Stimulated activated CD4-positive, alpha-beta T cell treated with anti-CD3 and anti-CD28 coated beads, Interleukin-4, amount 100 ng/mL, for 1 hour (primary cell): ENCODE measurements around the gene ABCD4.

Experiments
- DNase-seq: peaks from one replicate; pipeline ENCODE4 v3.0.0-alpha.2; 2020

The ABCD4 gene

DNA sequence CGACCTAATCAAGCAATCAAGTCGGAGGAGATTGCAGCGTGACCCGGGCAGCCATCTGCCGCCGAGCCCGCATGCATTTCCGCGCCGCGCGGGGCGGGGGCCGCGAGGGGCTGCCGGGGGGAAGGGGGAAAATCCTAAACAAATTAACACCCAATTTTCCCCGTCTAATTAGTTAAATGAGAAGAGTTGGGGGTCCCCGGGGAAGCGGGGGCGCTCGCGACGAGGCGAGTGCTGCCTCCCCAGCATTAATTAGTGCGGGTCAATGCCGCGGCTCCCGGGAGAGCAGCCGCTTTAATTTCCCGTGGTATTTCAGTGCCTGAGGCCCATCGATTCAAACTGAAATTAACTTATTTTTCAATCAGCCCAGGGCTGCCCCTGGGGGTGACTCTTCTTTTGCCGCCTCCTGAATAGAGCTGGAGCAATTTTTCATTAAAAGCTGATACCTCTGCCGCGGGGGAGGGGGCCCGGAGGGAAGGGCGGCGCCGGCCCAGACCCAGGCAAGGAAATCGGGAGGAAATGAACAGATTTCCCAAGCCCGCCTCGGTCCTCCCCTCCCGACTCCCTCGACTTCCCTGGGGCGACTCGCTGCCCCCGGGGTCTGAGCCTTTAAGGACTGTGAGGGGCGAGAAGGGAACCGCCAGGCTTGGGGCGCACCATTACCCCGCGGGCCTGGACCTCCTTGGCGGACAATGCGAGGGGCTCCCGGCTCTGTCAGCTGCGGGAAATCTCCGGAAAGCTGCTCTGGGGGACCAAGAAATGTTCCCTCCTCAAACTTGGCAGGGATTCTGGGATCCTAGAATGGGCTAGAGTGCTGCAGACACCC is 44.6 kb downstream of the ABCD4 start:
- DNase-seq, result no peak

DNA sequence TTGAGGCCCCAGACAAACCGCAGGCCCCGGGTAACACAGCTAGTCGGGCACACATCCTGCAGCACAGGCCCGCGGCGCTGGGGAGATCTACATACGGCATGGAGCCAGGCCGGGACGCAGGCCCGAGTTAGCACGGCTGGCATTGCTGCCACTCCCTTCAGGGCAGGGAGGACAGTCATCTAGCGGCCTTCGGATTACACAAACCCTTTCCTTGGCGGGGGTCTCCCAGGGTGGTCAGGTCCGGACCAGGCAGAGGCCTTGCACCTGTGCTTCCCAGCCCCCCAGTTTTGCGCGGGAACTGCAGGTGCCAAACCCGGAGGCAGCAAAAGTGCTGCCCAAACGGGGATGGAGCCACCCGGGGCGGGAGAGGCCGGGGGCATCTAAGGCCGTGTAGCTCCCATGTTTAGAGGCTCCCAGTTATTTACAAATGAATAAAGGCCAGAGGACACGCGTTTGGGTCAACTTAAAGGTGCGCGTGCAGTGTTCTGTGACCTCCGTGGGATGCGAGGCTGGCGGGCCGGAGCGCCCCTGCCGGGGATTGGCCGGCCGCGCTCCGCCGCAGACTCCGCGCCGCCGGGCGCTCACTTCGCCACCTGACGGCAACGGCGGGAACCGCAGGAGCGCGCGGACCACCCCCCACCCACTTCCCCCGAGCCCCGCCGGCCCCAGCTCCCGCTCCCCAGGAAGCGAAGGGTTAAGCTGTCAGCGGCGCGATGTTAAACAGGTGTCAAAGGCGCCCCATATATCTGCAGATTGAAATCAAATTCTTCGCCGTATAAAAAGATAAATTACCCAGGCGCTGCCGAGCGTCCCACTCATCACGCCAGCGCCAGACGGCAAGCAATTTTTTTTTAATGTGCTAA is 45.4 kb downstream of the ABCD4 start:
- peak; percentile 69 for DNase-seq

DNA sequence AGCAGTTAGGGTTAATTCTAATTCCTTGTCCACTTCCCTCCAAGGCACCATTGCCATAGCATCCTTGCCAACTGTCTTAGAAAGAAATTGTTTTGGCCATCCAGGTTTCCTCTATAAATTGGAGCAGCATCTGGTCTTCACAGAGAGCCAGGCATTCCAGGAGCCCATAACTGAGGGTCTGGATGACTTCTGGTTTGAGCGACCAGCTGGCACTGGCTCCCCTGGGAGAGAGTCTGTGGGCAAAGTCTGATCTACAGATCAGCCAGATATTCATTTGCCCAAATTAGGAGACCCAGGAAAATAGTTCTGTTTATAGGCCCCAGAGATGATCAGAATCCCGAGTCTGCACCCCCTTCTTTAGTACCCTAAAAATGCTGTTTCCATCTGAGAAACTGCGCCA is 47.5 kb downstream of the ABCD4 start:
- no peak for DNase-seq

DNA sequence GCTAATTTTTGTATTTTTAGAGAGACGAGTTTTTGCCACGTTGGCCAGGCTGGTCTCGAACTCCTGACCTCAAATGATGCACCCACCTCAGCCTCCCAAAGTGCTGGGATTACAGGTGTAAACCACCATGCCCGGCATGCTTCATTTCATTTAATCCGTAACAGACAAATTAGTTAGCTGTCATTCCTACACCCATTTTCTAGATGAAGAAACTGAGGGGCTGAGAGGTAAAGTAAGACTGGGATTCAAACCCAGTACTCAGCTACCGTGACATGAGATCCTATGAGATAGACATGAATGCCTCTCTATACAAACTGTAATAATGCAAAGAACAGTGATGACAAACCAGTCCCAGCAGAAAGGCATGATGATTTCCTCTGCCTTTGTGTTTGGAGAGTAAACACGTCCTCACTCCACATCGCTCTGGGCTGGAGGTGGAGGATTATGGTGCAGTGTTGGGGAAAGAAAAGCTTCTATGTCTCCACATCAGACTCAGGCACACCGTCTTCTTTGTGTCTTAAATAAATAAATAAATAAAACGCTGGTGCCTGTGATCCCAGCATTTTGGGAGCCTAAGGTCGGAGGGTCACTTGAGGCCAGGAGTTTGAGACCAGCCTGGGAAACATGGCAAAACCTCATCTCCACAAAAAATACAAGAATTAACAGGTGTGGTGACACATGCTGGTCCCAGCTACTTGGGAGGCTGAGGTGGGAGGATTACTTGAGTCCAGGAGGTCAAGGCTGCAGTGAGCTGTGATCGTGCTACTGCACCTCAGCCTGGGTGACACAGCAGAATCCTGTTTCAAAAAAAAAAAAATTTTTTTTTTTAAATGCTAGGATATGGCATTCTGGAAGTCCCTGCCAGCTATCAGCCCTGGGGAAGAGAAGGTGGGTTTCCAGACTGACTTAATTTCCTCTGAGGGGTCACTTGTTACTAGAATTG is 53.0 kb downstream of the ABCD4 start:
- no peak for DNase-seq

DNA sequence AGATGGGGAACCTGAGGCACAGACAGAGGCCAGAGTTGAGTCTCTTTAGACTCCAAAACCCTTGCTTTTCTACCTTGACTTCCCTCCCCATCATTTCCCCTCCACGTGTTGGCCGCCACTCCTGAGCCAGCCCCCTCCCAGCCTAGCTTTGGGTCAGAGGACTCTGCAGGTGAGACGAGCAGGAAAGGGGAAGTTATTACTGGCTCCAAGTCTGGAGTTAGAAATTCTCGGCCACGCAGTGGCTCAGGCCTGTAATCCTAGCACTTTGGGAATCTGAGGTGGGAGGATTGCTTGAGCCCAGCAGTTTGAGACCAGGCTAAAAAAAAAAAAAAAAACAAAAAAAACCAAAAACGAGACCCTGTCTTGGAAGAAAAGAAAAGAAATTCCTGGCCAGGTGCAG is 54.7 kb downstream of the ABCD4 start:
- DNase-seq, result no peak

DNA sequence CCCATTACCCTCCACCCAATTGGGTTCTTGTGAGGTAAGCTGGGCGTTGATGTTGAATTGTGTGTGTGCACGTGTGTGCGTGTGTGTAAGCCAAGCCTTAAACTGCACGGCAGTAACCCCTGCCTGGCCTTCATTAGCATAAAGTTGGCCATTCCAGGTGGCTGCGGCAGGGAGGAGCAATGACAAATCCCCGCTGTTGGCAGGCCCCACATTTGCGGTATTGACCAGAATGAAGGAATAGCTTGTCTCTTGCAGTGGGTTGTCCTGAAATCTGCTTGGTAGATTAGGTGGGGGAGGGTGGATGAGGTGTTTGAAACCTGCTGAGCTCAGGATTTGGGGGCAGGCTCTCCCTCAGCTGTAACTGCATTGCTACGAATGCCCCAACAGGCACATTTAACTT is 56.2 kb downstream of the ABCD4 start:
- DNase-seq, result no peak

DNA sequence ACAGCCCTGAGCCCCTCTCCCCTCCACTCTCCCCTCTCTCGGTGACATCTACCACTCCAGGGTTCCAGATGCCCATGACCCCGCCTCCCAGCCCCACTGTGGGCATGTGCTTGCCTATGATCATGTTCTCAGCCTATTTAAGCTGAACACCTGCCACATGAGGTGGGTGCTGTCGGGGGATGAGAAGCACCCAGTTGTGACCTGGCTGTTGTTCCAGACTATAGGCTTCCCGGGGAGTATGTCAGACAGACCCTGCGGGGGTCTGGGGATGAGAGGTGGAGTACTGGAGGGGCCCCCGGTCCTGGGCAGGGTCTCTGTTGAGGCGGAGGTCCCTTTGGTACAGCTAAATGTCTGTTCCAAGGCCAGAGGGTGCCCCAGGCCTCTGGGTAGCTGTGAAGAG is 57.4 kb downstream of the ABCD4 start:
- no peak for DNase-seq

DNA sequence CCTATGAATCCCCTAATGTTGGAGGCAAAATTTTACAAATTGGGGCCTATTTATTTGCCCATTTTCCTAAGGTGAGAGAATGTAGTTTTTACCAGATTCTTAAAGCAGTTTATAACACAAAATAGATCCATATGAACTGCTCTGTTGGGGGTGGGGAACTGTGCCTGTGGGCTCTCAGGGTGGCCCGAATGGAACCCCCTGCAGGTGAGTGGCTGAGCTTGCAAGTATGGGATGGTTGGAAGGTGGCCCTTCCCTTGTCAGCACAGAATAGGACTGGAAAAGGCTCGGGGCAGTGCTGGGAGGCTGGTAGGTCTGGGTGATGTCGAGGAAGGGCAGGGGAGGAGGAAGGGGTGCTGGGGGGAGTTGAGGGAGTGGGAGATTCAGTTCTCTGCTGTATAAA is 58.6 kb downstream of the ABCD4 start:
- DNase-seq, result no peak

DNA sequence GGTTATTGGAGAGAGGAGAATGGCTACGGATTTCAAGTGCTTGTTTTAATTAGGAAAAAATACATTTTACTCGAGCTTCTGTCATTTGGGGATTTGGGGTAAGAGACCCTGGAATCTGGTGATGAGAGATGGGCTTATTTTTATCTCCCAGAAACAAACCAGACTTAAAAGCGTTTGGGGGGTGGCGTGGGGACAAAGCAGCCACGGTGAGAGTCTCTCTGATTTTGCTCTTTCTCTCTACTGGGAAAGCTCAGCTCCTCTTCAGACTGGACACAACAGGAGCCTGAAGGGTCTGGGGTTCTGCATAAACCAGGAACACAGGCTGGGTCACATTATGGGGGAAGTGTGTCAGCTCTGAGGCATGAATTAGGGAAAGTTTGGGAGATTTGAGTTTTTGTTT is 59.7 kb downstream of the ABCD4 start:
- DNase-seq, result no peak

DNA sequence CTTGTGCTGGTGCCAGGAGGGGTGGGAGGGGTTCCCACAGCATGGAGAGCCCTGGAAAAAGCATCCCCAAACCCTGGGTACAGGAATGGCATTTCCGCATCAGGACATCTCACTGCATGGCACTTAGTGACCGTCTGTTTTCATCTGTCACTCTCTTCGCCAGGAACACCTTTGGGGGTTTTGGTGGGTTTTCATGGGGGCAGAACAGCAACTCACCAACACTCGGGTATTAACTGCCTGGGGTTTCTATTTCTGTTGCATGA is 60.0 kb downstream of the ABCD4 start:
- DNase-seq, result no peak

DNA sequence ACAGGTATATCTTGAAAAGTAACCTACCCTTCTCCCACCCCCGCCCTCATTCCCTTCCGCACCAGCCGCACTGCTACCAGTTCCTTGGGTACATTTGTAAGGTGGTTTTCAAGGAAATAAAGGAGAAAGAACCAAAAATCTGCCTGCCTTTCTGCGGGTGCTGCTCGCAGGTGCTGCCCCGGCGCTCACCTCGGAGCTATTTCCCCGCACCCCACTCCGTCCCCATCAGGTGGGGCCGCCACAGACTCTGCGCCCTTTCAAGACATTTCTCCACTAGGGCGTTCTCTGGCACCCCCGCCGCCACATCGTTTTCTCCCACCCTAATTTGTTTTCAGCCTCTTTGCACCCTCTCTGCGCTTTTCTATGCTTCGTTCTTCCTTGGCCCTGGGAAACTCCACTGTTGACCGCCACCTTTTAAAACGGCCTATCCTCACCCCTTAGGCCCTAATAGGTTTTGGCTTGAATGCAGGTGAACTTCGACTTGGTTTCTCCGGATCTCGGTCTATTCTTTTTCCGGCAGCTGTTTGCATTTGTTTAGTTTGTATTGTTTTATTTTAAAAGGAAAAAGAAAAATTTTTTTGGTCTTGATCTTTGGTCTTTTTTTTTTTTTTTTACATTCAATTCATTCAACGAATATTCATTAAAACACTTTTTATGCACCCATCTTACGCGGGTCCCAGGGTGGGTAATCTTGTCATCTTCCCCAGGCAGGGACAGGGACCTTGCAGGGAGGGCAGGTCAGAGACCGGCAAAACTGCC is 60.5 kb downstream of the ABCD4 start:
- no peak for DNase-seq

DNA sequence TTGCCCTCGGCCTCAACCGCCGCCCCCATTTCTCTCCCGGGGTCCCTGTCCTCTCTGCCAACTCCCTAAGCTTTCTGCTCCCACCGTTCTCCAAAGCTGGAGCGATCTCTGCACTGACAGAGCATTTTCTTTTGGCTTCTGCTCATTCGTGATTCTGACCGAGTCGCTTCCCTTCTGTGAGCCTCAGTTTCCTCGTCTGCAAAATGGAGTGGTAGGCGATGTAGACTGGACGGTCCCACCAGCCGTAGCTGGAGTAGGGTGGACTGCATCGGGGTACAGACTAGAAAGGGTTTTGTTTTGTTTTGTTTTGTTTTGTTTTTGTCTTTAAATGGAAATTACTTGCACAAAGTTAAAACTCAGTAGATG is 61.1 kb downstream of the ABCD4 start:
- DNase-seq, result no peak

DNA sequence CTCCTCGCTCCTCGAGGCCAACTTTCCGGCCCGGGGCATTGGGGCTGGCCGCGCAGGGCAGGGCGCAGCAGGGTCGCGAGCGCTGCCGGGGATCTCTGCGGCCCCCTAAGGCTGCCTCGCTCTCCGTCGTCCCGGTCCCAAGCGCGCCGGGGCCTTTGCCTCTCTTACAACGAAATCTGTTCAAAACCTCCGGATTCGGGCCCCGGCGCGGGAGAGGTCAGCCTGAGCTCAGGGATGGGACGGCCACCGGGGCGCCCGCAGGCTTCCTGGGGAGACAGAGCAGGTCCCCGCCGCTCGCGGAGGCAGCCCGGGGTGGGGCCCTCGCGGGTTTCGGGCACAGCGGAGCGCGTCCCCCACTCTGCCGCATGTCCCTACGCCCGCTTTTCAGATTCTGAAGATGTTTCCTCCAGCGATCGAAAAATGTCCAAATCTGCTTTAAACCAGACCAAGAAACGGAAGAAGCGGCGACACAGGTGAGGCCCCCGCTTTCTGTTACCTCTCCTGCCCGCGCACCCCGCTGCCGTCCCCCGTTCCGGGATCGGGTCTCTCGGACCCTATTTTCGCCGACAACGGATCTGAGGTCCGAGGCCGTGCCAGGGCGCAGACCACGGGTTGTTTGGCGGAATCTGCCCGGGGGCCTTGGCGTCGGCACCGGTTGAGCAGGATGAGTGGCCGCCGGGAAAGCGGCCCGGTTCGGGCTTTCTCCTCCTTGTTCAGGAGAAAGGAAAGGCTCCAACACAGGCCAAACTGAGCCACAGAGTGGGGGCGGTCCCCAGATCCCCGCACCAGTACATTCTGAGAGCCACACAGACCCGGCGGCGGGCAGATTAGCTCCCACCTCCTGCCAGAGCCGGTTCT is 61.7 kb downstream of the ABCD4 start:
- DNase-seq, result no peak

DNA sequence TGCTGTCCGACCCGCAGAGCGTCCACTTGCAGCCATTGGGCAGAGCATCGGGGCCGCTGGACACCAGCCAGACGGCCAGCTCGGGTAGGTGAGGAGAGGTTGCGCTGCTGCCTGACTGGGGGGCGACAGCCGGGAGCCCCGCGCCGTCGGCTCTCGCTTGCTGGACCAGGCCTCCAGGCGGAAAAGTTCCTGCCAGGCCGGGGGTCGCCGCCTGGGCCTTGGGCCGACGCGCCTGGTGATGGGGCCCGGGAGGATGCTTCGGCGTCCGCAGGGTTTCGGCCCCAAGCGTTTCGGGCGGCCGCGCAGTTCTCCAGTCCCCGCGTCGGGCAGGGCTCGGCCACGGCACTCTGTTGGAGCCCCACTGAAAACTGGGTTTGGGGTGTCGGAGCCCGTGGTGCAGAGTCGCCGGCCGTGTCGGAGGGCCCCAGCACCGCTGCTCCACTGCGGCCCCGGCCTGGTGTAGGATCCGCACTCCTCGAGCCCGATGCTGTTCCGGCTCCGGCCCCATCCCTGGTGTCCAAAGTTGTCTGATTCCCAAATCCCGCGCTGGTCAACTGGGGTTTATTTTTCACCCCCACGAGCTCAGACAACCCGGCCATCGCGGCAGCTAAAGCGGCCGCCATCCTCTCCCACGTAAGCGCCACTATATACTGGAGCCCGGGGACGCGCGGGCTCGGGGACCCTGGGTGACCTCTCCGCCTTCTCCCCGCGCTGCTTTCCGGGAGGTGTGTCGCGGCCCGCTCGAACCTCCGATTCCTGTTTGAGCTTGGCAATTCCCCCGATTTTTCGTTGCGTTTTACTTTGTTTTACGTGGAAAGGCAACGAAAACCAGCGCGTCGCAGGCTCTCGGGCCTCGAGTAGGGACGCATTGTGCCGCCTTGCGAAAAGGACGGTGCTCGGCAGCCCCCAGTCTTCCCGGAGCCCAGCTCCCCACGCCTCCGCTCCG is 62.6 kb downstream of the ABCD4 start:
- DNase-seq, result no peak

DNA sequence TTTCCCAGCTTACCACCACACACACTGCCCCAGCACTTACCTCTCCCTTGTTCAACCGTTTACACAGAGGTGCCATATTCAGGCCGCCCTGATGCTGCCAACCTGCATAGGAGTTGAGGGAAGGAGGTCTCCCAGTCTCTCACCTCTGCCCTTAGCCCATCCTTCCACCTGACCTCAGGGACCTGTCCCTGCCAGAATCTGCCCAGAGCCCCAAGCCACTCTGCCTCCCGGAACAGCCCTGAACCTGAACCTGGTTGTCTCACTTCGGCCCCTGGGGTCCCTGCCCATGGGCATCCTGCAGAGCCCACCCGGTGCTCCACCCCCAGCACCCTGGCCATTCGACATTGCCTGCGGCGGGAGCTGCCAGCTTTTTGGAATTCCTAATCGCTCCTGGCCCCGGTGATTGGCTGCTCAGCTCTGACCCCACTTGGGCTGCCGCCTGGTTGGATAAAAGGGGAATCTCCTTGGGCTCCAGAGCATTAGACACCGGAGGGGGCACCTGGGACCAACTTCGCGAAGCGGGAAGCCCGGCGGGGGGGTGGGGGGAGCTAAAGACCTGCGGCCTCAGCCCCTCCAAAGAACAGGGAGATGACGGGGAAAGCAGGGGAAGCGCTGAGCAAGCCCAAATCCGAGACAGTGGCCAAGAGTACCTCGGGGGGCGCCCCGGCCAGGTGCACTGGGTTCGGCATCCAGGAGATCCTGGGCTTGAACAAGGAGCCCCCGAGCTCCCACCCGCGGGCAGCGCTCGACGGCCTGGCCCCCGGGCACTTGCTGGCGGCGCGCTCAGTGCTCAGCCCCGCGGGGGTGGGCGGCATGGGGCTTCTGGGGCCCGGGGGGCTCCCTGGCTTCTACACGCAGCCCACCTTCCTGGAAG is 63.5 kb downstream of the ABCD4 start, which contains the start of gene VSX2:
Gene VSX2 (plus strand): TSS at position 476 of the 874 bp plus-strand sequence. CDS start 113 bp downstream, at position 589.
- no peak for DNase-seq

DNA sequence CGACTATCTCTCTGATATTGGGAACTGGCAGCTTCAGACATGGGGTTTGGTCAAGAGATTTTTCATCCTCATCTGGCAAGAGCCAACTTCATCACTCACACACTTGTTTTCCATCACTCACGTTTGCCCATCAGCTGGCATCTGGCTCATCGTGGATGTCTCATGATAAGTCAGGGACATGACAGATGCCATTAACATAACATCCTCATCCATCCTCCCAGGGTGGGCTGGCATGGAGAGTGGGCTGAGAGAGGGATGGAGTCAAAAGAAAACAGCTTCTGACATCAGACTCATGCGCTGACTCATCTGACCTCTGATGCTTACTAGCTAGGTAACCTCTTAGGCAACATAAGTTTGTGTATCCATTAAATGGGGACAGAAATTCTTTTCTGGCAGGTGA is 65.3 kb downstream of the ABCD4 start:
- DNase-seq, result no peak
